ENCODE measurements around the gene NIPAL3.

The NIPAL3 gene

DNA sequence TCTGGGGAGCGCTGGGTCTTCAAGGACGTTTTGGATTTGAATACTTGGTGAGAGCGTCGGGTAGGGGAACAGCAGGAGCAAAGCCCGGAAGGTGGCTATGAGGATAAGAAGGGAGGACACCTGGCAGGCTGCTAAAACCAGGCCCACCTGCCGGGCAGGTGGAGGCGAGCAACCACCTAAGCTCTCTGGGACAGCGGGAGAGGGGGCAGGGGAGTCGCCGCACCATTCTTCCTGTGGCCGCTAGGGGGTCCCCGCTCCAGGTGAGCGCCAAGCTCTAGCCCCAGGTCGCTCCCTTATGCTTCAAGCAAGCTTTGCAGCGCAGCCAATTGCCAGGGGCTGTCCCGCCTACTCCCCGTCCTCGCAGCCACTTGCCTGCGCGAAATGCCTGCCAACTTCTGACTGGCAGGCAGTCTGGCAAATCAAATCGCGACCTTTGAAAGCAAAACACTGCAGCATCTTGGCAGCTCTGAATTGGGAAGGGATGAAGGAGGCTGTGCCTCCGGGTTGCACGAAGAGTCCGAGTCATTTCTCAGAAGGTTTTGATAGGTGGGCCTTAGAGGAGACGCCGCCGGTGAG lies at the start of gene NIPAL3:
TSS of gene NIPAL3 (plus strand) at position 469 of the 576 bp plus-strand sequence. CDS start 3,746 bp downstream, outside the sequence.
- DNase-seq (ENCODE audit: low read depth) = peak; percentile 99

DNA sequence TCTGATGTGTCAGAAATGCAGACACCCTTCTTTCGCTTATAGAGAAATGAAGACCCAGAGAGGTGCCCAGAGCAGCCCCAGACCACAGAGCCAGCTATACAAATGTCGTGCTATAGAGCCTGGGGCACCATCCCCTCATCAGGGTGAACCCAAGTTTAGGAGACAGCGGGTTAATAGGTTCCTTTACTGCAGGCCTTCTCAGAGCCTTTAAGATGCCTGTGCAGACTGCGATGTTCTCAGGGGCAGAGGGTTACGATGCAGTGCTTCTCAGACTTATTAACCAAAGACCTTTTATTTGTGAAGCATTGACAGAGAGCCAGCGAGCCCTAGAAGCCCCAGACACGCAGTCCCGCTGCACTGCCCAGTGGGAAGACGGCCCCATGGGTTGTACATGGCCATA lies 48.9 kb upstream of the NIPAL3 start:
- no peak for DNase-seq (ENCODE audit: low read depth)

DNA sequence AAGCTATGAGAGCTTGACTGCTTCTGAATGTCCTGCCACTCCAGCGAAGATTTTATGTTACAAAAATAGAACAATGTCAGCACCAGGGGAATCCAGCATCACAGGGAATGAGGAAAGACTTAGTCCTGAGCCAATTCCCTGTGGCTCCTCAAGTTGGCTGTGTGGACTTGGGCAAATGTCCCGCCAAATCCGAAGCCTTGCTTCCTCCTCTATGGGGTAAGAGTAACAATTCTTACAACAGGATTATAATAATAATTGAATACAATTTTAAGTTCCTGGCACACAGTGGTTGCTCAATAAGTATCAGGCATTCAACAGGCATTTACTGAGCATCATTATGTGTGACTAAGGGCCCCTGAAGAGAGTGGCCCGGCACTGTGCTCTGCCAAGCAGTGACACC lies 46.4 kb upstream of the NIPAL3 start:
- DNase-seq (ENCODE audit: low read depth) = no peak

DNA sequence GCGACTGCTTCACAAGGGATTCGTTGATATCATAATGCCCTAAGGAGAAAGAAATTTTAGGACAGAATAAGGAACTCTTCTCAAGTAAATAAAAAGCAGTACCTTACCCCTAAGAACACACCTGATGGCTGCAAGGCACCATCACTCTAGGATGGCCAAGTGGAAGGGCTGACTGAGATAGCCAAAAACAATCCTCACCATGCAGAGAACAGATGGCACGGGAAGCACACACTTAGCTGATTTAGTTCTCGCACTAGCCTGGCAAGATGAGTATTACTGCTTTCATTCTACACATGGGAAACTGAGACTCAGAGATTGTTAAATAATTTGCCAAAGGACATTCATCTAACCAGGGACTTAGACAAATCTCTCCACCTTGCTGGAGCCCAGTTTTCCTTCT lies 45.8 kb upstream of the NIPAL3 start:
- no peak for DNase-seq (ENCODE audit: low read depth)

DNA sequence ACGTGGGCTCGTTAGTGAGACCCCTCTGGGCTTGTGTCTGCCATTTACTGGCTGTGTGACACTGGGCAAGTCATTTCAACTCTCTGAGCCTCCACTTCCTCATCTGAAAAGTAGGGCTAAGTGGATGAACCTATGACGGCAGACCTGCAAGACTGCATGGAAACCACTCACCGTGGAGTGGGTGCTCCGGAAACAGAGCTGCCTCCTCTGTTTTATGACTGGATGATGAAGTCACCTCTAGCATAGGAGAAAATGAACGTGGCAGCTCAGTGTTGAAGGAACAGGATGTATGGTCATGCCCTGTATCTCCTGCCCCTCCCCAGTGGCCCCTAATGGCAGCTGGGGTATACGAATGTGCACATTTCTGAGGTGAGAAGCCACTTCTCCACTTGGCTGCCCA lies 42.6 kb upstream of the NIPAL3 start:
- DNase-seq (ENCODE audit: low read depth) = no peak

DNA sequence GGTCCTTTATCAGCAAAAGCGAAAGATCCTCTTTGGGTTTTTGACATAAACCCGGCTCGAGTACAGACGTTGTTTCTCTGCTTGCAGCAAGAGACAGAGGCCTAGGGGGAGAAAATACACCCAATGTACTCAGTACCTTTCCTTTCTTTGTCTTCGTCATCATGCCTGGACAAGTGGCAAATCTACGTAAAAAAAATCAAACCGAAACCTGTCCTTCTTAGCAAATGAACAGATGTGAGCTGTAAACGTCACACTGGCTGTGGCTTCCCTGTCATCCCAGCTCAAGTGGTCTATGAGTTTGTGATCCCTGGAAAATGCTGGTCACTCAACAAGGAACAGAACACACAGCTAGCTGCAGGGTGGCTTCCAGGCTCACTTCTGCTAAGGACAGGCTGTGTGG lies 41.9 kb upstream of the NIPAL3 start:
- no peak for DNase-seq (ENCODE audit: low read depth)

DNA sequence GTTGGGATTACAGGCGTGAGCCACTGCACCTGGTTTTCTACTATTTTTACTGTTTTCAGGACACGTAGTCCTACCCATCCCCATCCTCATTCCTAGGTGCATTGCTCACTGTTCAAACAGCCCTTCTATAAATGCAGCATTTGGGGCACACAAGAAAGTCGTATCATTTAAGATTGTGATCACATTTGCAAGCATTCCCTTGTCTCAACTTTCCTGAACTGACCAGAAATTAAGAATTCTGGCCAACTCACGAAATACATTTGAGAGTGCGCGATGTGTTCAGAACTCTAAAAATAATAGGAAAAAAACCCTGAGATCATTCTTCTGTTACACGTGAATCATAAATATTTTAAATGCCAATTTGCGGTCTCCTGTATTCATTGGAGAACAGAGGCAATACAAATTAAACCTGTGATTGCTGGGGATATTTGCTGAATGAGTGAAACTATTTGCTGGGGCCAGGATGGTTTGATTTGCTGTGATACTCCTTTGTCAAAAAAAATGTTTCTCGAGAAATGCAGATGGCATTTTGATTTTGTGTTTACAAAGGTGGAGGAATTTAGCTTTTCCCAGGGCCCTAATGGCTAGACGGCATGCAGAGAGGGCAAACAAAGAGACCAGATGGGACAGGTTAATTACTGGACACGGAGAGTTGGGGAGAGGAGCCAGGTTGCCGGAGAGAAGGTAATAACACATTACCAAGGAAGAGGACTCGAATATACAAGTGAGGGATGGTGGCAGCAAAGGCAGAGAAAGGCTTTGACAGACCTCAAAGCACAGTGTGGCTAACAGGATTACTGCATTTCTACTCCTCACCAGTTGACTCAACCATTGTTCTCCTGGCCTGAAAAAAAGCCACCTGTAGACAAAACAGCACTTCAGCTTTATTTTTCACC lies 40.5 kb upstream of the NIPAL3 start:
- no peak for DNase-seq (ENCODE audit: low read depth)

DNA sequence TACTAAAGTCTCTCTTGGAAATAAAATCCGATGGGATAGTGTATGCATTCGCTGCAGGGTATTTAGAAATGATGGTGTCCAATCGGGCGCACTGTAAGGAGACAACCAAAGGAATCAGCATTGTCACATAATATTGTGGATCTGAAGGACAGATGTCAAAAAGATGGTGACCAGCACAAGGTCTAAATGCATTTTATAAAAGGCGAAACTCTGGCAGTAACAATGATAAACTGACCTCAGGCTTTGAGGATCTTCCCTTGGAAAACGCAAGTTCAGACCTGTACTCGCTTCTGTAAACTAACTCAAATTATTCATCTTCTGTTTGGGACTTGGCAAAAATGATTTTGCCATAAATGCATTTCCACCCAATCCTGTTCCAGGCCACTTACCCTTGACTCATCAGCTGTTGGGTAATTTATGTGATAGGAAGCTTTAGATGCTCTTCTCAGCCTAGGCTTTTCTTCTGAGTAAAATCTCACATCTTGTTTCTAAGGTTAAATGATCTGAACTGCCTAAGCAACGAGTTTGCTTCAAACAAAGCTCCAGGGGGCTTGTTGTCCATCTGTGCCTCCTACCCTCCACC lies 35.8 kb upstream of the NIPAL3 start:
- no peak for DNase-seq (ENCODE audit: low read depth)

DNA sequence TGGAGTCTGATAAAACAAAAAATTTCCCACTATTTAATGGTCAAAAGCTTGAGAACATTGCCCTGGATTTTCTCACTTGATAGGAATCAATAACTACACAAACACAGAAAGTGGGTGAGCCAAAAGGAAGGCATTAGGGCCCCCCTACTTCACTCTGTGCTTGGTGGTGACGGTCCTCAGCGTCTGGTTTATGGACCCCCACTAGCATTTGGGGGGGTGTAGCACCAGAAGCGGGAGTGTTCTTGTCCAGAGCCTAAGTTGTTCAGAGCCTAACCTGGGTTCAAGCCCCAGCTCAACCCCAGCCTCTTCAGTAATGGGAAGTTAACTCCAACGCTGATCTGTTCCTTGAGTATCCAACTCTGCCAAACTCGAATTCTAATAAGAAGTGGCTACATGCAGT lies 35.1 kb upstream of the NIPAL3 start:
- no peak for DNase-seq (ENCODE audit: low read depth)

DNA sequence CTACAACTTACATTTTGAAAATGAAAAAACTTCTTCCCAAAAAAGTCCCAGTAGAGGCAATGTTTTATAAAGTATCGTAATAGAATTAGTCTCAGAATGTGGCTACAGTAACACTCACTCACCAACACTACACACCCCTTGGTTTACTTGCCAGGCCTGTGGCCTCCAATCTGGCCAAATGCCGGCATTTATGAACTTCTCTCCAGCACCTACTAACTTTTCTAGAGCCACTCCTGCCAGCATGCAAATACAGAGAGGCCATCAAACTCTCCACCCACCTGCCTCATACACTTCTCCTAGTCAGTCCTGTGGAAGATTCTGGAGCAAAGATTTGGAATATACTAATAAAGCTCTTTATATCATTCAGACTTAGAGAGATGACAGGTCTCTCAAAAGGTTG lies 34.3 kb upstream of the NIPAL3 start:
- no peak for DNase-seq (ENCODE audit: low read depth)

DNA sequence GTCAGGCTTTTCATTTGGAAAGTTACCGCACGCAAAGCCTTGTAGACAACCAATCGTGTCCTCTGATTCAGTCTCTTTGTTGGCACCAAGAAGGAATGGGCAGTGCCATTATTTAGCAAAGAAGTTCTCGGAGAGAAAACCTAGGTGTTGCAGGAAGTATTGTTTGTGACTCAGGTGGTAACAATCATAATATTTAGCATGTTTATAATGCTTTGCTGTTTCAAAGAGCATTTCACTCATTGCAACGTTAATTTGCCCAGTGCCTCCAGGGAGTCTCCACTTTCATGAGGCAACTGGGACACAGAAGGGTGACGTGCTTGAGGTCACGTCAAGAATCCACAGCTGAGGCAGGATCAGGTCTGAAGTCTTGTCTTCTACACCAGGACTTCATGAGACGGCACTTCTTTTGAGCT lies 33.4 kb upstream of the NIPAL3 start:
- DNase-seq (ENCODE audit: low read depth) = no peak

DNA sequence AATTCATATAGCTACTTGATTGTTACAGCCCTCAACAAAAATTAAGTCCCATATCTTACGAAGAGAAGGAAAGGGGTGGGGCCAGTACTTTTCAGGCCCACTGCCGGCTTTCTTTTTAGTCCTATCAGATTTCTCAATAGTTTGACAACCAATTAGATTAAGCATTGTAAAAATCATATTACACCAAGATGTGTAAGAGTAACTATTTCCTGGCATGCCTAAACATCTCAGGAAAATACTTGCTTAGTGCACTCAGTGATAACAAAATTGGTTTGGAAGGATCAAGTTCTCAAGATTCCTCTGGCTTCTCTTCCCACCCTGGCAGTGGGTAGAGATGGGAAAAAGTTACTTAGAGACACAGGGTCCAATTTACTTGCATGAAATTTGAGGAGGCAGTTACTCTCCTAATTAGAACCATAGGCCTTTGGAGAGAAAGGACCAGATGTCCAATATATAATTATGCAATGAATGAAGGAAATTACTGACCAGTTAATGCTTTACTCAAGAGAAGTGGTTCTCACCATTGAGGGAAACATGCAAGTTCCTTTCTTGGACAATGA lies 32.1 kb upstream of the NIPAL3 start:
- DNase-seq (ENCODE audit: low read depth) = no peak

DNA sequence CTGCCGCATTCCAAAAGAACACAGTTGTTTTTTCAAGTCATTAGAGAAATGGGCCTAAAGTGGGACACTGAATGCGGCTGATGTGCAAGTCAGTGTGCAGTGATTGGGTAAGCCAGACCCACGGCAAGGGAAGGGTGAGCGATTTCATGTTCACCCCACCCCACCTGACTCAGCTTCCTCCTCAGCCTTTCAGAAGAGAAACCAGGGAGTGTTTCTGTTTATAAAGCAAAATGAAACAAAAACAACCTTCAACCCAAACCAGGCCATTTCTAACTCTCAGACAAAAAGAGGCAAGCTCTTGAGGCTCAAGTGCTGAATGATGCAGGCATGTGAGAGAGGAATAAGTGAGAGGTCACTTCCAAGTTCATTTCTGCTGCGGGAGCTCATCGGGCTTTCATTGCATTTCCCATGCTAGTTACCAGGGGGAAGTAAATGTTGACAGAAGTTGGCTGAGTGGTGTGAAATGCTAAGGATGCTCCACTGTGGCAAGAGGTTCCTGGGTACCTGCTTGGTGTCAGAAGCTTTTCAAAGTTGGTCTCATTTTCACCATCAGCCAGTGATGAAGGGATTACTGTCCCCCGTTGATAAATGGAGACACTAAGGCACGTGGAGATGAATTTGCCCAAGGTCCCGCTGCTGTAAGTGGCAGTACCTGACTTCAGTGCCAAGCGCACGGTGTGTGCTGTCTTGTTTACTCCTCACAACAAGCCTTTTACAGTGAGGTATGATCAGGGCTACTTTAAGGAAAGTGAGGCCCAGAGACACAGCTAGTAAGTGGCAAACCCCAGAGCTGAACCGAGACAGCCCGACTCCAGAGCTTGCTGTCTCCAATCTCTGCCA lies 31.1 kb upstream of the NIPAL3 start:
- DNase-seq (ENCODE audit: low read depth) = peak; percentile 44

DNA sequence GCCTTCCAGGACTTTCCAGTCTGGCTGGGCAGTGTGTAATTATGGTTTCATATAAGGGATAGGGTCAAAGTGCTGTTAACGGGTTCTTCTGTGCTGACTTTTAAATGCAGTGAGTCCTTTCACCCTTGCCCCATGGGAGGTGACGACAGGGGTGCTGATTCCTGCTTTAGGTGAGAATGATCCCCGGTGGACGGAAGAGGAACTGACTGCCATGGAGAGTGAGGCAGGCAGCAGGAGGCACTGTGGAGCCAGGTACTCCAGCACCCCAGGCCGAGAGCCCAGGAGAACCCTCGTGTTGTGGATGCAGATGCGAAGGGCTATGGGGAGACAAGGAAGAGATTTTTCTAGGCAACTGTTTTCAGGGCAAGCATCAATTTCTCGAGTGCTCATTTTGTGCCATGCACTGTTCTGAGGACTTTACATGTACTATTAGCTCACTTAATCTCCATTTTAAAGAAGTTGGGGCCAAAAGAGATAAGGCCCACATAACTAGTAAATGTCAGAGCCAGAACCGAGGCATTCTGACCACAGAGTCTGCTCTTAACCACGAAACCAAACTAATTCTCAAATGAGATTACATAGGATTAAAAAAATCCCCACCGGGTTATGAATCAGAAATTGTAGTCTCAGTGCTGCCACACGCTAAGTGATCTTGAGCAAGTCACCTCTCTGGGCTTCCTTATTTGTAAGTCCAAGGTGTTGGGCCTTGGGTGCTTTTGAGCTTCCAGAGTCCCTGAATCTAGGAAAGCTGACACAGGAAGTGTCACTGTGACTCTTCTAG lies 30.3 kb upstream of the NIPAL3 start:
- no peak for DNase-seq (ENCODE audit: low read depth)

DNA sequence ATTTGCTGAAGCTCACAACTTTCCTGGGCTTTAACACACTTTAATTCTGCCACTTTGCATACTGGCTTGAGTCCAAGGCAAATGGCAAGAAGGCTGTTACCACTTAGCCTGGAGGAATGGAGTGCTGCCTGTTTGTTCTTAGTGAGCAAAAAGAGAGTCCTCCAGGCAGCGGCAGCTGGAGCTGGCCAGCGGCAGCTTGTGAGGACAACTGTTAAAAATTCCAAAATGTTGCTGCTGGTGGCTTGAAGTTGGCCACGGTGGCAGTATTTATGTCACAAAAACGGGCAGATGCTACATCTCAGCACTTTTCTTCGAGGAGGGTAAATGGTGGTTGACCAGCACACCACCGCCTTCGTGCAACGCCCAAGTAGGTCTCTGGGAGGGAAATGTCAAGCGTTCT lies 29.4 kb upstream of the NIPAL3 start:
- no peak for DNase-seq (ENCODE audit: low read depth)

DNA sequence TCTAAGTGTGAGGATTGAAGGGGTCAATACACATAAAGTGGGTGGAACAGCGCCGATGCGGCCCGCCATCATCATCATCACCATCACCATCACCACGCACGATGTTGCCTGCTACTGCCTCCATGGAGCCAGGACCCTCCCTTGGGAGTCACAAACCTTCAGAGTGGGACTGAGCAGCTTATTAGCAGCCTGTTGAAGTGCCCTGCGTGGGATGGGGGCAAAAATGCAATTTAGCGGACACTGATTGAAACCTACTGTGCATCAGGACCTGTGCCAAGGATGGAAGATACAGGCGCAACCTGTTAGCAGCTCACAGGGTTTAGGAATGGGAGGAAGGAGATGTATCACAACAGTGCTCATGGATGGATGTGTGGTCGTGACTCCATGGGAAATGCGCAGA lies 28.7 kb upstream of the NIPAL3 start:
- no peak for DNase-seq (ENCODE audit: low read depth)

DNA sequence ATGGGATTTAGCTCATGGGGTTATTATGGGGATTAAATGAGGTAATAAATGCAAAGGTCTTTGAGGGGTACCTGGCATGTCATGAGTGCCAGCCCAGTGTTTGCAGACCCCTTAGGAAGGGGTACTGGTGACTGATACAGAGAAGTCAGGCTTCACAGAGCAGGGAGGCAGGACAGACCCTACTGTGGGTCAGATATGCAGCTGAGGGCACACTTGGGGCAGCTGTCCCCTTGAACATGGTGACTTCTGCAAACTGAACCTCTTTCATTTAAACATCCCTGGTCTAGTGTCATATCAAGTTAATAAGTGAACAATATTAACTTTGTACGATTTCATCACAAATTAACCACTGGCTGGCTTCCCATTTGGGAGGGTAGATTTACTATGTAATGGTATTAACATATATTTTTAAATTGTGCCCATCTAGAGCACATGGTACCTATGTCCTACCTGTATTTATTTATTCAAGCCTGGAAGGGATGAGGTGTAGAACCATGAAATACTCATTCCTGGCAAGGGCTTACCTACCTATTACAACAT lies 27.9 kb upstream of the NIPAL3 start:
- DNase-seq (ENCODE audit: low read depth) = no peak

DNA sequence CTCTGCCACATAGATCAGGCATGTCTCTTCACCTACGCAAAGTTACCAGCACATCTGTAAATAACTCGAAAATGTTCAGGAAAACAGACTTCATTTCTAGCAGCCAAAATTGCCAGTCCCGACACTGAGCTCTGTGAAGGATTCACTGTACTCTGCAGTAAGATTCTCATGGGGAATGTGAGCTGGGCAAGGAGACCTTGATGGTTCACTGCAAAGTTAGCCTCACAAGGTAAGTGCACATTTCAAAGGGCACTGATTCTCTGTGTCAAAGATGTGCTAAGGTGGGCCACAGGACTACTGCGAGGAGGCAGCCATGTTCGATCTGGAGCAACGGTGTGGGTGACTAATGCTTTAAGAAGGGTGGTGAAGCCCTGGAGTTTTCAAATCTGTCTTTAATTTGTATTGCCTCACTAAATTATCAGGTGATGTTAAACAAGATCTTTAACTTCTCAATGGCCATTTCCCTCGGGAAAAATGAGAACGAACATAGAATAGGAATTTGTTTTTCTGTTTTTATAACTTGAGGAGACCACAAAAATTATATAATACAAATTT lies 27.2 kb upstream of the NIPAL3 start:
- no peak for DNase-seq (ENCODE audit: low read depth)

DNA sequence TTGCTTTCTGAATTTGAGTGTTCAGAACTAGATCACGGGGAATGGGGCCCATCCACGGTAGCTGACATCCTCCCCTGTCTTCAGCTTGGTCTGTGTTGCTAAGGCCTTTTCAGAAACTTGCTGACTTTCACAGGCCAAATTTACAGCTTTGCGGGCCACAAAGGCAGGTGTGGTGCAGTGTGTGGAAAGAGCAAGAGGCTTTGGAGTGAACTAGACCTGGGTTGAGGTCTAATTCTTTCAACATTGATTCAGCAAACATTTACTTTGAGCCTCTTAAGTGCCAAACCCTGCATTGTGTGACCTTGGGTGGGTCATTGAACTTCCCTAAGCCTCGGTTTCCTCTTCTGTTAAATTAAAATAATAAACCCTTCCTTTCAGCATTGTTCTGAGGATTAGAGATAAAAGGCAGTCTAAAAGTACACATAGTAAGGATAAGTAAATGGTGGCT lies 26.3 kb upstream of the NIPAL3 start:
- no peak for DNase-seq (ENCODE audit: low read depth)

DNA sequence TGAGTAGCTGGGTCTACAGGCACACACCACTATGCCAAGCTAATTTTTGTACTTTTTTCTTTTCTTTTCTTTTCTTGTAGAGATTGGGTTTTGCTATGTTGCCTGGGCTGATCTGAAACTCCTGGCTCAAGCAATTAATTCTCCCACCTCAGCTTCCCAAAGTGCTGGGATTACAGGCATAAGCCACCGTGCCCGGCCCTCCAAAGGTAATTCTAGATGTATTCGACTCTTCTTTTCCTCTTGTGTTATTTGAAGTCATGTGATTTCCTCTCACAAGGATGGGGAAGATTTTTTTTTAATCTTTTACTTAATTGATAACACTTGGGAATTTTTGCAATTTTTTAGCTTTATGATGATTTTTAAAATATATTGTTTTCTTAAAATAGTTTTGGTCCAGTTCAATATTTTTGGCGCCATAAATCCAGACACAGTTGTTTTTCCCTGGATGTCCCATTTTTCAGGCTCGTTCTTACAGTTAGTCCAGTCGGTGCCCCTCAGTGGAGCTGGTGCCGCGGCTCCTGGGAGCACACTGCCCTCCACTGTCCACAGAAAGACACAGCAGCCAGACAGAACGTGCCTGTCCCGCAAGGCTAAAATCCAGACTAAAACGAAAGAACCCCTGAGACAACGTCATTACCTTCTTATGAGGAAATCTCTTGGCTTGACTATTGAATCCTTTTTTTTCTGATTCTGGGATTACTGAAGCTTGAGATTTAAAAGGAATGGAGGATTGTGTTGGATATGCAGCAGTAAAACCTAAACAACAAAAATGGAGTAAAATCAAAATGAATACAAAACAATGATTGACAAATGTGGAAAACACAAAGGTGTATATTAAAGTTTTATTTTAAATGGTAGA lies 24.4 kb upstream of the NIPAL3 start:
- no peak for DNase-seq (ENCODE audit: low read depth)

All from GM04504 (cell line).